SU-DHL-6 (cell line): ENCODE measurements around the gene FERMT3.

Experiments used
- H2AFZ ChIP-seq: fragments of 200-600 bp; sonication (generic); 2 replicates; pipeline ENCODE4 v1.6.1; 2014; ENCODE audit warnings: low read depth, mild to moderate bottlenecking, moderate library complexity, mixed read lengths, antibody characterized with exemption, low read length; ENCODE audit not compliant: severe bottlenecking
- H3F3A ChIP-seq: fragments of 200-600 bp; shearing (Covaris generic); 2 replicates; pipeline ENCODE4 v1.6.0; 2016; ENCODE audit warnings: antibody characterized with exemption, mild to moderate bottlenecking; ENCODE audit not compliant: insufficient read depth
- H3K27ac ChIP-seq: fragments of 200-600 bp; sonication (generic); 2 replicates; pipeline ENCODE4 v1.5.1; 2016; ENCODE audit warnings: low read depth, mild to moderate bottlenecking, low read length, moderate library complexity, mixed read lengths
- H3K27me3 ChIP-seq: fragments of 200-600 bp; sonication (generic), shearing (Covaris generic); 2 replicates; pipeline ENCODE4 v1.6.0; 2014; ENCODE audit warnings: mild to moderate bottlenecking, low read length
- H3K36me3 ChIP-seq: fragments of 200-600 bp; sonication (generic); 2 replicates; pipeline ENCODE4 v1.6.1; 2014; ENCODE audit warnings: mild to moderate bottlenecking, low read length, mixed read lengths
- H3K4me2 ChIP-seq: fragments of 300-600, 200-600 bp; shearing (Covaris generic), sonication (generic); 2 replicates; pipeline ENCODE4 v1.6.0; 2014; ENCODE audit warnings: low read length, low read depth, mild to moderate bottlenecking; ENCODE audit not compliant: poor library complexity, severe bottlenecking
- H3K4me3 ChIP-seq: fragments of 200-600 bp; sonication (generic); 2 replicates; pipeline ENCODE4 v1.5.1; 2014; ENCODE audit warnings: antibody characterized with exemption, low read length, mild to moderate bottlenecking, mixed read lengths; ENCODE audit not compliant: insufficient read depth, poor library complexity, severe bottlenecking
- H3K79me2 ChIP-seq: fragments of 200-600 bp; sonication (generic); 2 replicates; pipeline ENCODE4 v1.6.1; 2014; ENCODE audit warnings: mild to moderate bottlenecking, low read length, moderate library complexity; ENCODE audit not compliant: insufficient read depth
- H3K9ac ChIP-seq: fragments of 200-600 bp; sonication (generic); 2 replicates; pipeline ENCODE4 v1.7.0; 2014; ENCODE audit warnings: mild to moderate bottlenecking, low read length
- H3K9me2 ChIP-seq: fragments of 200-600 bp; sonication (generic); replicated peaks from 2 replicates; pipeline ENCODE4 v1.6.1; 2014; ENCODE audit warnings: low read length; ENCODE audit not compliant: insufficient read depth
- H3K9me3 ChIP-seq: fragments of 200-600 bp; sonication (generic); 2 replicates; pipeline ENCODE4 v1.6.1; 2014; ENCODE audit warnings: low read length, mixed read lengths; ENCODE audit not compliant: insufficient read depth
- H4K20me1 ChIP-seq: fragments of 200-600 bp; sonication (generic); 2 replicates; pipeline ENCODE4 v1.6.1; 2014; ENCODE audit warnings: low read depth, mild to moderate bottlenecking, antibody characterized with exemption, low read length, moderate library complexity, mixed read lengths
- EZH2phosphoT487 ChIP-seq: fragments of 200-600 bp; sonication (generic), shearing (Covaris generic); conservative IDR thresholded peaks from 2 replicates; pipeline ENCODE4 v1.6.1; 2018; ENCODE audit warnings: mild to moderate bottlenecking, antibody characterized with exemption, low read length, moderate library complexity, mixed read lengths
- TF ChIP-seq, protein P1 (sequence below): fragments of 200-600 bp; sonication (generic); IDR thresholded peaks from one replicate; pipeline ENCODE4 v1.5.1; 2017; ENCODE audit warnings: antibody characterized with exemption, mild to moderate bottlenecking, low read length, moderate library complexity; ENCODE audit not compliant: insufficient read depth, poor library complexity, severe bottlenecking

Gene FERMT3

DNA sequence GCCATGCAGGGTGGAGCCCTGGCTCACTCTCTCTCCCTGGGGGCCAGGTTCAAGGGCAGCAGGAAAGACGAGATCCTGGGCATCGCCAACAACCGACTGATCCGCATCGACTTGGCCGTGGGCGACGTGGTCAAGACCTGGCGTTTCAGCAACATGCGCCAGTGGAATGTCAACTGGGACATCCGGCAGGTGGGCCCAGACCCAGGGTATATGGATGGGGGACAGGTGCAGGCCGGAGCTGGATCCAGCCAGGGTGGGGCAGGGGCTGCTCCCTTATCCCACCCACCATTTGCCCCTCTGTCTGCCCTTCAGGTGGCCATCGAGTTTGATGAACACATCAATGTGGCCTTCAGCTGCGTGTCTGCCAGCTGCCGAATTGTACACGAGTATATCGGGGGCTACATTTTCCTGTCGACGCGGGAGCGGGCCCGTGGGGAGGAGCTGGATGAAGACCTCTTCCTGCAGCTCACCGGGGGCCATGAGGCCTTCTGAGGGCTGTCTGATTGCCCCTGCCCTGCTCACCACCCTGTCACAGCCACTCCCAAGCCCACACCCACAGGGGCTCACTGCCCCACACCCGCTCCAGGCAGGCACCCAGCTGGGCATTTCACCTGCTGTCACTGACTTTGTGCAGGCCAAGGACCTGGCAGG, 16.6 kb downstream of the FERMT3 start:
- Histone ChIP-seq H3K36me3 (no peaks in the 10 kb centered on the region), H3K27ac (peak overlapping the region; percentile 16; the same call in 1 of the 2 replicates), H3K4me2 (no peak overlapping the region), H3K9me2 (no peaks in the 10 kb centered on the region), H3F3A (peaks cover 27% of the 10 kb centered on the region), H3K79me2 (no peaks in the 10 kb centered on the region; the same call in 1 of the 2 replicates), H3K4me3 (no peak overlapping the region), H4K20me1 (no peaks in the 10 kb centered on the region), H3K9ac (no peak overlapping the region), H3K9me3 (no peaks in the 10 kb centered on the region), H2AFZ (no peak overlapping the region), H3K27me3 (no peaks in the 10 kb centered on the region)
- TF ChIP-seq EZH2phosphoT487 = no peak
- TF ChIP-seq, protein P1, sequence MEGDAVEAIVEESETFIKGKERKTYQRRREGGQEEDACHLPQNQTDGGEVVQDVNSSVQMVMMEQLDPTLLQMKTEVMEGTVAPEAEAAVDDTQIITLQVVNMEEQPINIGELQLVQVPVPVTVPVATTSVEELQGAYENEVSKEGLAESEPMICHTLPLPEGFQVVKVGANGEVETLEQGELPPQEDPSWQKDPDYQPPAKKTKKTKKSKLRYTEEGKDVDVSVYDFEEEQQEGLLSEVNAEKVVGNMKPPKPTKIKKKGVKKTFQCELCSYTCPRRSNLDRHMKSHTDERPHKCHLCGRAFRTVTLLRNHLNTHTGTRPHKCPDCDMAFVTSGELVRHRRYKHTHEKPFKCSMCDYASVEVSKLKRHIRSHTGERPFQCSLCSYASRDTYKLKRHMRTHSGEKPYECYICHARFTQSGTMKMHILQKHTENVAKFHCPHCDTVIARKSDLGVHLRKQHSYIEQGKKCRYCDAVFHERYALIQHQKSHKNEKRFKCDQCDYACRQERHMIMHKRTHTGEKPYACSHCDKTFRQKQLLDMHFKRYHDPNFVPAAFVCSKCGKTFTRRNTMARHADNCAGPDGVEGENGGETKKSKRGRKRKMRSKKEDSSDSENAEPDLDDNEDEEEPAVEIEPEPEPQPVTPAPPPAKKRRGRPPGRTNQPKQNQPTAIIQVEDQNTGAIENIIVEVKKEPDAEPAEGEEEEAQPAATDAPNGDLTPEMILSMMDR = no peak

DNA sequence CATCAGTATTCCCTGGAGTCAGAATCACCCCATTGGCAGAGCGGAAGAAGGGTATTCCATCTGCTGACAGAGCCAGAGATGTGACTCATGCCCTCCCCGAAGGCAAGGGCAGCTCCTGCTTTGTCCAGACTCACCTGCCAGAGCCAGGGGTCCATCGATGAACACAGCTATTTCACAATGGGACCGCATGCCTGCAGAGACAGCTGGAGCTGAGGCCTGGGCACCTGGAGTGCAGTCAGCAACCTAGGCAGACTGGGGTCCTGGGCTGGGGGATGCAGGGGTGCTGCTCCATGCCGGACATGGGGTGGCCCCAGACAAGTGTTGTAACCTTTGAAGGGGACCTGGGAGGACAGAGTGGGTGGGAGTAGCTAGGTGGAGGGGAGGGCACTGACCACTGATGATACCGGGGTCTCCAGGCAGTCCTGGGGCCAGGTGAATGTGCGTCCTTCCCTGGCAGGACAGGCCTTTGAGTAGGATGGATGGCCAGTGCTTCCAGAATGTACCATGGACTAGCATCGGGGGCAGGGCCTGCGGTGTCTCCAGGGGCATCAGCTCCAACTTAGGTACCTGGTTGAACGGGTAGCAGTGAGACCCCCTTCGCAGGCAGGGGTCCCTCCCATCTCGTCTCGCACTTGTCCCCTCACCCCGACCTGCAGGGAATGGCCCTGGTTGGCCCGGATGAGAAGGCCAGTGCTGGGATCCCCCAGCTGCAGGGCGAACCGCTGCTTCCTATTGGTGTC, 17.8 kb downstream of the FERMT3 start:
- Histone ChIP-seq H3K27me3 (no peaks in the 10 kb centered on the region), H3K9me3 (no peaks in the 10 kb centered on the region), H3K9me2 (no peaks in the 10 kb centered on the region), H3K36me3 (no peaks in the 10 kb centered on the region), H3K27ac (no peak overlapping the region), H4K20me1 (no peaks in the 10 kb centered on the region), H3F3A (peaks cover 34% of the 10 kb centered on the region), H3K4me2 (no peak overlapping the region), H2AFZ (no peak overlapping the region), H3K9ac (no peak overlapping the region), H3K4me3 (no peak overlapping the region), H3K79me2 (no peaks in the 10 kb centered on the region; the same call in 1 of the 2 replicates)
- no peak for TF ChIP-seq EZH2phosphoT487
- TF ChIP-seq, protein P1 = no peak

DNA sequence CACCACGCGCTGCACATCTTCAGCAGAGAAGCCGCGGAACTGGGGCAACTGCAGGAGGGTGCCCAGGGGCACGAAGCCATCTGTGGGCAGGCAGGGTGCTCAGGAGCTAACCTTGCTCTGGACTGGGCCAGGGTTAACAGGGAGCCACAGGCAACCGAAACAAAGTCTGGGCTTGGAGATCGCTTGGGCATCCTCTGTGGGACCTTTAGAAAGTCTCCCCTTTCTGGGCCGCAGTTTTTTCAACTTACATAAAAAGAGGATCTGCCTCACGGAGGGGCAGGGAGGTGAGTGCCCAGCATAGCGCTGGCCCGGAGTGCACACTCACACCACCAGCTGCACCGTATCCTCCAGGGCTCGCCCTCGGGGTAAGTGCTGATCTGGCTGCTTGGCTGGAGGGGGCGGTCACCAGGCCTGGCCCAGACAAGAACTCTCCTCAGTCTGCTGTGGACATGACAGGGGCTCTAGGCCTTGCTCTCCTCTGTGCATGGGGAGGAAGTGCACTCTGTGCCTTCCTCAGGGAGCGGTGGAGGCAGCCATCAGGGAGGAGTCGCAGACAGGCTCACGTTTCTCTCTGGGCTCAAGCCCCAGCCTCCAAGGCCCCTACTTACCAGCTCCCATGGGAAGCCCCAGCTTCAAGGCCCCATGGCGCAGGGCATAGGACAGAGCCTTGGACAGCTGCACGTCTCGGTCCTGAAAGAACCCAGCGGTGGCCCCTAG, 18.5 kb downstream of the FERMT3 start:
- H3K9me2 ChIP-seq = no peaks in the 10 kb centered on the region
- no peaks in the 10 kb centered on the region for H3K36me3 ChIP-seq
- H3K4me2 ChIP-seq = peak overlapping the region; percentile 87
- H3F3A ChIP-seq = peaks cover 41% of the 10 kb centered on the region
- peak overlapping the region; percentile 83 for H3K4me3 ChIP-seq
- TF ChIP-seq EZH2phosphoT487 = no peak
- TF ChIP-seq, protein P1 = no peak
- H4K20me1 ChIP-seq = no peaks in the 10 kb centered on the region
- peak overlapping the region; percentile 94 for H3K9ac ChIP-seq
- no peak overlapping the region for H2AFZ ChIP-seq
- no peaks in the 10 kb centered on the region; the same call in 1 of the 2 replicates for H3K79me2 ChIP-seq
- peak overlapping the region; percentile 88 for H3K27ac ChIP-seq
- no peaks in the 10 kb centered on the region for H3K27me3 ChIP-seq
- H3K9me3 ChIP-seq = no peaks in the 10 kb centered on the region
